ENCODE results near the gene FUBP3. TPM values are rescaled to one million over a fixed set of nuclear protein-coding genes. Genes with fewer than 3 reads are reported as not detected.

Gene FUBP3
- total and polyA plus RNA-seq, 2 experiments from 2014 or later: 42.5 to 74.8 TPM

- H3K4me3 Mint-ChIP-seq: no peak overlapping the region
- no peaks in the 10 kb centered on the region for H3K27me3 ChIP-seq (ENCODE audit: insufficient read depth)
- peaks cover 6% of the 10 kb centered on the region for H3K27me3 Mint-ChIP-seq (ENCODE audit: insufficient read depth, low read depth, poor library complexity)
- H4K20me1 ChIP-seq (replicated peaks; ENCODE audit: insufficient read depth): peaks cover 14% of the 10 kb centered on the region; the same call in 1 of the 2 replicates
- 0 out of 2 replicates have a peak, but pooled peaks cover 13% of the 10 kb centered on the region for H3F3A ChIP-seq (replicated peaks; ENCODE audit: low read depth)
- peaks cover 43% of the 10 kb centered on the region for H3K36me3 ChIP-seq (ENCODE audit: insufficient read depth)
- no peak overlapping the region for H2AFZ ChIP-seq
- peaks cover 9% of the 10 kb centered on the region; the same call in 2 of the 3 replicates for H3K4me1 Mint-ChIP-seq
- H3K4me3 ChIP-seq: no peak overlapping the region
- DNase-seq (ENCODE audit: low spot score) (no peak), ATAC-seq (no peak)
- peaks cover 5% of the 10 kb centered on the region; the same call in 1 of the 2 replicates for H3K4me1 ChIP-seq (ENCODE audit: insufficient read depth)
- TF ChIP-seq EZH2 (IDR thresholded peaks at IDR 0.05; ENCODE audit: low read depth, unreplicated experiment) (no peak), REST (IDR thresholded peaks at IDR 0.05; ENCODE audit: unreplicated experiment) (no peak), EZH2phosphoT487 (IDR thresholded peaks at IDR 0.05; ENCODE audit: unreplicated experiment) (no peak), ZNF114 (CRISPR knock-in tag; IDR thresholded peaks at IDR 0.05) (no peak), NANOG (IDR thresholded peaks at IDR 0.05; ENCODE audit: borderline replicate concordance) (no peak), CREB1 (CRISPR knock-in tag; IDR thresholded peaks at IDR 0.05; ENCODE audit: low read depth) (no peak), POLR2AphosphoS5 (IDR thresholded peaks at IDR 0.05; ENCODE audit: low read depth) (no peak), STAT1 (IDR thresholded peaks at IDR 0.05; ENCODE audit: unreplicated experiment) (no peak), JUNB (IDR thresholded peaks at IDR 0.05; ENCODE audit: unreplicated experiment) (no peak), ZNF462 (CRISPR knock-in tag; IDR thresholded peaks at IDR 0.05) (no peak), ZNF331 (CRISPR knock-in tag; IDR thresholded peaks at IDR 0.05; ENCODE audit: low read depth) (no peak)
- TF ChIP-seq, protein P1, sequence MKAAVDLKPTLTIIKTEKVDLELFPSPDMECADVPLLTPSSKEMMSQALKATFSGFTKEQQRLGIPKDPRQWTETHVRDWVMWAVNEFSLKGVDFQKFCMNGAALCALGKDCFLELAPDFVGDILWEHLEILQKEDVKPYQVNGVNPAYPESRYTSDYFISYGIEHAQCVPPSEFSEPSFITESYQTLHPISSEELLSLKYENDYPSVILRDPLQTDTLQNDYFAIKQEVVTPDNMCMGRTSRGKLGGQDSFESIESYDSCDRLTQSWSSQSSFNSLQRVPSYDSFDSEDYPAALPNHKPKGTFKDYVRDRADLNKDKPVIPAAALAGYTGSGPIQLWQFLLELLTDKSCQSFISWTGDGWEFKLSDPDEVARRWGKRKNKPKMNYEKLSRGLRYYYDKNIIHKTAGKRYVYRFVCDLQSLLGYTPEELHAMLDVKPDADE (IDR thresholded peaks at IDR 0.05): no peak
- TF ChIP-seq, protein P2, sequence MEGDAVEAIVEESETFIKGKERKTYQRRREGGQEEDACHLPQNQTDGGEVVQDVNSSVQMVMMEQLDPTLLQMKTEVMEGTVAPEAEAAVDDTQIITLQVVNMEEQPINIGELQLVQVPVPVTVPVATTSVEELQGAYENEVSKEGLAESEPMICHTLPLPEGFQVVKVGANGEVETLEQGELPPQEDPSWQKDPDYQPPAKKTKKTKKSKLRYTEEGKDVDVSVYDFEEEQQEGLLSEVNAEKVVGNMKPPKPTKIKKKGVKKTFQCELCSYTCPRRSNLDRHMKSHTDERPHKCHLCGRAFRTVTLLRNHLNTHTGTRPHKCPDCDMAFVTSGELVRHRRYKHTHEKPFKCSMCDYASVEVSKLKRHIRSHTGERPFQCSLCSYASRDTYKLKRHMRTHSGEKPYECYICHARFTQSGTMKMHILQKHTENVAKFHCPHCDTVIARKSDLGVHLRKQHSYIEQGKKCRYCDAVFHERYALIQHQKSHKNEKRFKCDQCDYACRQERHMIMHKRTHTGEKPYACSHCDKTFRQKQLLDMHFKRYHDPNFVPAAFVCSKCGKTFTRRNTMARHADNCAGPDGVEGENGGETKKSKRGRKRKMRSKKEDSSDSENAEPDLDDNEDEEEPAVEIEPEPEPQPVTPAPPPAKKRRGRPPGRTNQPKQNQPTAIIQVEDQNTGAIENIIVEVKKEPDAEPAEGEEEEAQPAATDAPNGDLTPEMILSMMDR (conservative IDR thresholded peaks at IDR 0.05; ENCODE audit: low read depth in 2 of 2): no peak
- H3K27ac Mint-ChIP-seq: no peak overlapping the region
- no peak overlapping the region for H3K4me2 ChIP-seq
- H3K9me3 Mint-ChIP-seq: no peaks in the 10 kb centered on the region
- peaks cover 84% of the 10 kb centered on the region for H3K36me3 Mint-ChIP-seq (ENCODE audit: low read depth)
- no peaks in the 10 kb centered on the region for H3K79me2 ChIP-seq (replicated peaks; ENCODE audit: insufficient read depth)
- no peaks in the 10 kb centered on the region for H3K9me2 ChIP-seq (ENCODE audit: insufficient read depth)
- H3K27ac ChIP-seq (ENCODE audit: low read depth): no peak overlapping the region
Observed at GRCh38 chr9:130623466-130623865, 44.1 kb downstream of the FUBP3 start.
